Muscle layer of colon (tissue), 2 donors: ENCODE data around the gene LPP.

Experiments
- H3K27ac ChIP-seq: one replicate; pipeline ENCODE4 v1.7.0; 2013; ENCODE audit warnings: low read depth, mild to moderate bottlenecking, low read length, moderate library complexity
- H3K27me3 ChIP-seq, 2 donors: one replicate each; pipeline ENCODE4 v1.7.0; 2013; ENCODE audit warnings: low read length in 2 of 2, mild to moderate bottlenecking in 2 of 2; ENCODE audit not compliant: insufficient read depth in 2 of 2, control insufficient read depth in 1 of 2
- H3K36me3 ChIP-seq: one replicate; pipeline ENCODE4 v1.7.0; 2013; ENCODE audit warnings: mild to moderate bottlenecking, low read length; ENCODE audit not compliant: insufficient read depth
- H3K4me1 ChIP-seq: one replicate; pipeline ENCODE4 v1.7.0; 2013; ENCODE audit warnings: mild to moderate bottlenecking, low read length; ENCODE audit not compliant: insufficient read depth
- H3K4me3 ChIP-seq, 2 donors: one replicate each; pipeline ENCODE4 v1.7.0; 2013; ENCODE audit warnings: low read length in 2 of 2, low read depth in 1 of 2, mild to moderate bottlenecking in 1 of 2, moderate library complexity in 1 of 2
- H3K9ac ChIP-seq: one replicate; pipeline ENCODE4 v1.7.0; 2013; ENCODE audit warnings: low read length
- H3K9me3 ChIP-seq: one replicate; pipeline ENCODE4 v1.7.0; 2013; ENCODE audit warnings: mild to moderate bottlenecking, low read length
- donor health status: abdominal sarcoma.
- donor health status: Adenocarcinoma of cecum.

Gene LPP

DNA sequence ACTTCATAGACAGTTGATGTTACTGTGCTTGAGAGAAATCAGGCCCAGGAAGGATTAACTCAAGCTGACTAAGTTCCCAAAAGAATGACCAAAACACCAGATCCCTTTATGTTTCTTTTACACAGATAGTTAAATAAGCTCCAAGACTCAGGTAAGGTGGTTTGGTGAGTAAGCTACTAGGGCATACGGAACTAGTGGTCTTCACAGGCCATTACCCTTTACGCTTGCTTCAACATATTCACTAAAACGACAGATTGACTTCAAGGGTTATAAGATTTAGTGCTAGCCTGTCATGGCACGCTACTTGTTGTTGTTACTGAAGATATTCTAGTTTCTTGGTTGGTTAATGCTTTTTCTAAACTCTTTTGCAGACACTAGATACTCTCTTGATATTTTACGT lies 369.3 kb downstream of the LPP start:
- Histone ChIP-seq H3K27me3 (no peaks in the 10 kb centered on the region), H3K4me1 (peaks cover 27% of the 10 kb centered on the region), H3K27ac (no peak overlapping the region), H3K9ac (no peak overlapping the region), H3K4me3 (no peak overlapping the region), H3K9me3 (no peaks in the 10 kb centered on the region), H3K36me3 (peaks cover 4% of the 10 kb centered on the region)

DNA sequence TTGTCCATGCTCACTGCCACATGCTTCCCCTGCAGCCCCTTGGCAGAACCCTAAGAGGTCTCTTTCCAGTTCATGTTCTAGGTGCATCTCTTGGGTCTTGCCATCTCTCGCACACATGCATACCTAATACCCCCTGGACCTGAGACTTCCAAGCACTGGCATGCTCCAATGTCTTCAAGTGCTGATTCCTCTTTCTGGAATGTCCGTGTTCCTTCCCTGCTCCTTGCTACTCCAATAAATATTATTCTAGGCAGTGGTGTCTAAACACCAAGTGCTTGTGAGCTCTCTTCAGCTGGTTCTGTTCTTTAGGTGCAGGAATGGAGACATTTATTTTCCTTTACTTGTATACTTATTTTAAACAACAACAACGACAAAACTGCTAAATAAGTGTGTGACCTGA lies 370.1 kb downstream of the LPP start:
- Histone ChIP-seq H3K4me1 (peaks cover 33% of the 10 kb centered on the region), H3K4me3 (no peak overlapping the region), H3K27me3 (no peaks in the 10 kb centered on the region), H3K9ac (no peak overlapping the region), H3K9me3 (no peaks in the 10 kb centered on the region), H3K27ac (no peak overlapping the region), H3K36me3 (peaks cover 4% of the 10 kb centered on the region)

DNA sequence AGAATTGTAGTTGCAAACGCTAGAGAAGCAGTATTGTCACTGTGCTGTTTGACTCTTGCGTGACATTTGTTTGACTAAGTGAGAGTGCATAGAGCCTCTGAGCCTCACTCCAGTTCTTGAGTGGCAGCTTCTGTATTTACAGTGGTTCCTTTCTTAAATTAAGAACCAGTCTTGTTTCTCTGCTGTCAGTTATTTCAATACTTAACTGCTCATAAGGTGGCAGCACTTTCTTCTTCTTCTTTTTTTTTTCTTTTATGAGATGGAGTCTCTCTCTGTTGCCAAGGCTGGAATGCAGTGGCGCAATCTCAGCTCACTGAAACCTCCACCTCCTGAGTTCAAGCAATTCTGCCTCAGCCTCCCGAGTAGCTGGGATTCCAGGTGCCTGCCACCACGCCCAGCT lies 372.1 kb downstream of the LPP start:
- Histone ChIP-seq H3K36me3 (peaks cover 4% of the 10 kb centered on the region), H3K9ac (no peak overlapping the region), H3K27ac (no peak overlapping the region), H3K4me1 (peaks cover 29% of the 10 kb centered on the region), H3K9me3 (no peaks in the 10 kb centered on the region), H3K27me3 (no peaks in the 10 kb centered on the region), H3K4me3 (no peak overlapping the region)

DNA sequence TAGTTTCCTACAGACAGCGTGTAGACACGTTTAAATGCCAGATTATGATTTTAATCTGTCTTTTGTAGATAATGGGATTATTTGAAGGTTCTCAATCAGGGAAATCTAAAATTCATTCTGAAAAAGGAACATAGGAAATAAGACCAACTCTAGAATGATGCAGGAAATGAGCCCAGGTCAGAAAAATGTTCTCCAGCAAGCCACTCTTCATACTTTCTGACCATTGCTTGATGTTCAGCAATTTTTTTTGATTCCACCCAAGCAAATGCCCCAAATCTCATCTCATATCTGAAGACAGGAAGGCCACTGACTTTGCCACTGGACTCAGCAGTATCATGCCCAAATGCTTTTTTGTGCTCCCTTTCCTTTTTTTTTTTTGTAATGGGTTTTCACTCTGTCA lies 373.4 kb downstream of the LPP start:
- Histone ChIP-seq H3K4me3 (no peak overlapping the region), H3K36me3 (peaks cover 4% of the 10 kb centered on the region), H3K27ac (no peak overlapping the region), H3K27me3 (no peaks in the 10 kb centered on the region), H3K9me3 (no peaks in the 10 kb centered on the region), H3K4me1 (peaks cover 31% of the 10 kb centered on the region), H3K9ac (no peak overlapping the region)

DNA sequence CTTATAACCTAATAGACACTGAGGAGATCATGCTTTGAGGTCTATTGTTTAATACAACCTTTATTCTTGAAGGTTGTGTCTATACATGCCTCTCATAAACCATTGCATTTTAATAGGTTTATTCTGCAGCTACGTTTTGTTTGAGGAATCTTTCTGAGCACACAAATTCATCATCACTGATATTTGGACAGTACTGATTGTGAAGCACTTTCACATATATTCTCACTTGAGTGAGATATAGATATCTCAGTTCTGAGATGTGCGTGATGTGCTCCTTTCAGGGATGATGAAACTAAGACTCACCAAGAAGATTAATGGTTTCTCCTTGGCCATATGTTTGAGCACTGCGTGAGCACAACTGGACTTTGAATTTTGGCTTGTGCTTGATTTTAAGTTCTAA lies 374.4 kb downstream of the LPP start:
- Histone ChIP-seq H3K27ac (no peak overlapping the region), H3K9ac (no peak overlapping the region), H3K4me1 (peaks cover 37% of the 10 kb centered on the region), H3K36me3 (peaks cover 4% of the 10 kb centered on the region), H3K27me3 (no peaks in the 10 kb centered on the region), H3K9me3 (no peaks in the 10 kb centered on the region), H3K4me3 (no peak overlapping the region)

DNA sequence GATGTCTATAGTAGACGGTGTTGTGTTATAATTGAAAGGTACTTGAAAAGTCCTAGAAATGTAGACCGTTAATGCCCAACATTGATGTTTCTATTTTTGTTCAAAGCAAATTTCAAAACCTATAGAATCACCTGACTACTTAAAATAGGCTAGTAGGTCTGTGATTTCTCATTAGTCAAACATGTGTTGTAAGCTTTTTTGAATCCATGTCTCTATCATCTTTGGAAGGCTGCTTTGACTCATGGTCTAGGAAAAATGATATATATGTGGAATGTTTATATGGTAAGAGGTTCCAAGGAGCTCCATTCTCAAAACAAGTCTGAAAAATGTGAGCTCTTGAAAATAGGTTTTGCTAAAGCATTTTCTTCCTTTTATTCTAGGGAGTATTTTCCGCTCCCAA lies 375.3 kb downstream of the LPP start:
- no peak overlapping the region for H3K9ac ChIP-seq
- peaks cover 44% of the 10 kb centered on the region for H3K4me1 ChIP-seq
- H3K27ac ChIP-seq: no peak overlapping the region
- no peaks in the 10 kb centered on the region for H3K9me3 ChIP-seq
- peaks cover 4% of the 10 kb centered on the region for H3K36me3 ChIP-seq
- H3K4me3 ChIP-seq: no peak overlapping the region
- H3K27me3 ChIP-seq: no peaks in the 10 kb centered on the region

DNA sequence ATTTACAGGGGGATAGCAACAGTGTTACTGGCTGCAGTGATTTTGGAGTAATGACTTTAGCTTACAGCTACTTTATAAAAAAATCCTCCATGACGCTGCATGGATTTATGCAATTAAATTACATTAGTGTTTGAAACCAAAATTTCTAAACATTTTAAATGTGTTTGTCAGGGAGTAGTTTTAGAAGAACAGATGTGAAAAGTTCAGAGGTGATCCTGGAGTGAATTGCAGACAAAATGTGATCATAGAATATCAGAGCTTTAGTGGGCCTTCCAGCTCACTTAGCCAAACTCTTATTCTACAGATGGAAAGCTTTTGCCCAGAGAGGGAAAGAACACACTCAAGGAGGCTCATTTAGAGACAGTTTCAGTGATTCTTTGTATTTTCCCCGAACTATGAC lies 376.3 kb downstream of the LPP start:
- Histone ChIP-seq H3K4me3 (no peak overlapping the region), H3K9me3 (no peaks in the 10 kb centered on the region), H3K36me3 (no peaks in the 10 kb centered on the region), H3K27ac (no peak overlapping the region), H3K27me3 (no peaks in the 10 kb centered on the region), H3K4me1 (peaks cover 46% of the 10 kb centered on the region), H3K9ac (no peak overlapping the region)

DNA sequence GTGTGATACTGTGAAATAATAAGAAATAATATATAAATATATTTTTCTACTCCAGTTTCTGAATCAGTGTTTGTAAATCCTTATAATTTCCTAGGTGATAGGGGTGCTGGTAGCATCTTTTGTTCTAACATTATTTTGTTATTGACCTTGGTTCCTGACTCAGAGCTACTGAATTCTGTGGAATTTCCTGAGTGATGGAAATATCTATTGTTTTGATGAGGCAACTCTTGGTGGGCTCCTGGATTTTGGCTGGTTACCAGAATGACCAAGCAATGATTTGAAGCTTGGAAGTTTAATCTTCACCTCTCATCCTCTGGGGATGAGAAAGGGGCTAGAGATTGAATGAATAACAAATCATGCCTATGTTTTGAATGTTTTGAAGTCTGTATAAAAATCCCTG lies 377.3 kb downstream of the LPP start:
- Histone ChIP-seq H3K4me1 (peaks cover 40% of the 10 kb centered on the region), H3K4me3 (no peak overlapping the region), H3K36me3 (no peaks in the 10 kb centered on the region), H3K27me3 (no peaks in the 10 kb centered on the region), H3K27ac (no peak overlapping the region), H3K9me3 (no peaks in the 10 kb centered on the region), H3K9ac (no peak overlapping the region)

DNA sequence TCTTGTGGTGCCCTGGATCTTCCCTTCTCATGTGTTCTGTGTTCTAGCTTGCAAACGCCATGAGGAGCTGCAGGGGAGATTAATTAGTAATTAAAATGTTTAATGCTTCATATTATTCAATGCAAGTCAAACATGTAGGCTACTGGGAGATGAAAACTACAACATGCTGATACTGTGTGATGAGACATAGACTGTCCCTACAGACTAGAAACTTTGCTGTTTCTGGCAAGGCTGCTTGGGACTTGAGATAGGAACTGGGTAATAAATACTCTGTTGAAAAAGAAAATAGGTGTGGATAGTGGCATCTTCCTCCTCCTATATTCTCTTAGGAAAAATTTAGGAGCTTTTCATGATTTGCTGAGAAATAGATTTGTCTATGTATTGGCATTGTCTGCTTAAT lies 379.2 kb downstream of the LPP start:
- H3K27ac ChIP-seq: no peak overlapping the region
- H3K4me3 ChIP-seq: no peak overlapping the region
- H3K4me1 ChIP-seq: peaks cover 45% of the 10 kb centered on the region
- H3K36me3 ChIP-seq: no peaks in the 10 kb centered on the region
- no peak overlapping the region for H3K9ac ChIP-seq
- no peaks in the 10 kb centered on the region for H3K9me3 ChIP-seq
- no peaks in the 10 kb centered on the region for H3K27me3 ChIP-seq

DNA sequence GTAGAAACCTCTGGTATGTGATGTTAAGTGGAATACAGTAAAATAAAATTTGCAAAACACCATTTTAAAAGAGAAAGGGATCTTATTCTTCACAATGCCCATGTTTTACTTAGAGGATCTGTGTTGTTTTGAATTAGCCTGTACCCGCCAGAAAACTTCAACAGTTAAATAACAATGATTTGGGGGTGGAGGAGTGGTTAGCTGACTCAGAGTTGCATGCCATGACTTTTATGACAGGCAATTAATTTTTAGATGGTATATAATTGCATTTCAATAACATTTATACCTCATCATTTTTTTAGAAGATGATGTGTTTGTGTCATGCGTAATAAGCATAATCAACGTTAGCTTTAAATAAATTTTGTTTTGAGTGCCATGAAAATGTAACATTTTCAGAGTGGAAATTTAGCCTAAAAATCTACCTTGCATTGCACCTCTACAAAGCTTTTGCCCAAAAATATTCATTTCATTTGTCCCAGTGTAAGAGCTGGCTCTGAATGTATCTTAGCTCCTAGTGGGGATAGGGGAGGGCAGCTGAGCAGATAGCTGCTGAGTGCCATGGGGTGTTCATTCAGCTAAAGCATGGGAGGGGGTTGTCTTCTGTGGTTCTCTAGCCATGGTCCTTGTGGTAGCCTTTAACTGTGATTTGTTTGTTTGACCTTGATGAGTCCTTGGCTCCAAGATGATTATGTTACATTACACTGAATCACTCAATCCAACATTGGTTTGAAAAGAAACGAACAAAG lies 379.8 kb downstream of the LPP start:
- H3K27ac ChIP-seq: no peak overlapping the region
- peaks cover 41% of the 10 kb centered on the region for H3K4me1 ChIP-seq
- H3K4me3 ChIP-seq: no peak overlapping the region
- no peaks in the 10 kb centered on the region for H3K27me3 ChIP-seq
- H3K9ac ChIP-seq: no peak overlapping the region
- no peaks in the 10 kb centered on the region for H3K36me3 ChIP-seq
- H3K9me3 ChIP-seq: no peaks in the 10 kb centered on the region

DNA sequence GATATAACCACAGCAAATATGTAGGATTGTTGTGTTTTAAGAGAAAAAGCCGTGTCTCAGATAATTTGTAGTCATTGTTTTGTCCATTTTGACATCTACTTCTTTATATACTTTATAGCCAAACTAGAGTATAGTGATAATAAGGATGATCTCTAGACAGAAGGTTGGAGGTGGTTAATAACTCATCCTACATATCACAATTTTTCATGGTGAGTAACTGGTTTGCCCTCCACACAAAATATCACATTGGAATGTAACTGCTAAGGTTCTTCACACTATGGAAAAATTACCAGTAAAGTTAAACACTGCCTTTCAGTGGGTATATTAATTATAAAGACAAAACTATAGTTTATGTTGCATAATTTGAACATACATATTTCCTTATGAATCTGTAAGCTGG lies 380.7 kb downstream of the LPP start:
- Histone ChIP-seq H3K27me3 (no peaks in the 10 kb centered on the region), H3K4me1 (peaks cover 38% of the 10 kb centered on the region), H3K36me3 (no peaks in the 10 kb centered on the region), H3K27ac (no peak overlapping the region), H3K9me3 (no peaks in the 10 kb centered on the region), H3K9ac (no peak overlapping the region), H3K4me3 (no peak overlapping the region)

DNA sequence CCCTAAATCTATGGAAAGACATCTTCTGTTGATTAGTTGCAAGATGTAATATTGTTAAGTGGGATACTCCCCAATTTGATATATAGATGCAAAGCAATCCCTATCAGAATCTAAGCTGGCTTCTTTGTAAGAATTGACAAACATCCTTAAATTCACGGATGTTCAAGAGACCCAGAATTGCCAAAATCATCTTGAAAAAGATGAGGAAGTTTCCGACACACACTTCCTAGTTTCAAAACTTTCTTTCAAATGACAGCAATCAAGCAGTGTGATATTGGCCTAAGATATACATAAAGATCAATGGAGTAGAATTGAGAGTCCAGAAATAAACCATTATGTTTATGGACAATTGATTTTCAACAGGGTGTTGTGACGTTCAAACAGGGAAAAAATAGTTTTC lies 383.6 kb downstream of the LPP start:
- H3K9ac ChIP-seq: no peak overlapping the region
- peaks cover 26% of the 10 kb centered on the region for H3K4me1 ChIP-seq
- no peaks in the 10 kb centered on the region for H3K36me3 ChIP-seq
- H3K4me3 ChIP-seq: no peak overlapping the region
- H3K27me3 ChIP-seq: no peaks in the 10 kb centered on the region
- H3K27ac ChIP-seq: no peak overlapping the region
- H3K9me3 ChIP-seq: no peaks in the 10 kb centered on the region
